Bronchial smooth muscle cell (primary cell): Measurements from ENCODE around the gene CDSN. TPM values are rescaled to one million over a fixed set of nuclear protein-coding genes. Genes with fewer than 3 reads are reported as not detected.

Experiments
- total RNA-seq: library from RNA; depleted of rRNA; stranded (reverse); fragments of >200 nt; gene quantifications from 2 replicates; pipeline ENCODE4 v1.2.1, GENCODE V29; 2014

The CDSN gene
- not detected in 2 replicates for total RNA-seq

GRCh38 chr6:31120151-31120915 is at the start of gene CDSN:
CDSN (minus strand) TSS chr6:31120446; CDS start chr6:31120419, 27 bp downstream.

GRCh38 chr6:31158140-31158862 is 38.1 kb upstream of the CDSN start, which contains the start of gene TCF19:
TCF19 (plus strand) TSS chr6:31158589; CDS start chr6:31159470, 881 bp downstream.

GRCh38 chr6:31157513-31158139 is 37.4 kb upstream of the CDSN start, which contains the start of gene CCHCR1:
CCHCR1 (minus strand) TSS chr6:31157802; CDS start chr6:31157600, 202 bp downstream.

GRCh38 chr6:31138982-31139381 is 18.7 kb upstream of the CDSN start, which contains the start of gene PSORS1C2:
PSORS1C2 (minus strand) TSS chr6:31139066; CDS start chr6:31139026, 40 bp downstream.

GRCh38 chr6:31114541-31114878 is 5.7 kb downstream of the CDSN start, which contains the start of gene PSORS1C1:
PSORS1C1 (plus strand) TSS chr6:31114800; CDS start chr6:31129633, 14,833 bp downstream.

GRCh38 chr6:31112478-31112877 is 7.8 kb downstream of the CDSN start, which contains the start of gene C6orf15:
C6orf15 (minus strand) TSS chr6:31112575; CDS start chr6:31112555, 20 bp downstream.

Other genes with a start within 250 kb of the CDSN start
- gene DDR1, start 235.9 kb downstream of the CDSN start, total RNA-seq, result 21.1 and 28.9 TPM in 2 replicates
- gene GTF2H4, start 212.2 kb downstream of the CDSN start, total RNA-seq, result 10.3 and 10.6 TPM in 2 replicates
- 13.4 and 14.9 TPM in 2 replicates for gene VARS2, start 206.2 kb downstream of the CDSN start, total RNA-seq
- gene SFTA2, start 188.3 kb downstream of the CDSN start, total RNA-seq, result not detected in 2 replicates
- not detected in 2 replicates for gene MUCL3, start 179.5 kb downstream of the CDSN start, total RNA-seq
- gene MUC21, start 136.7 kb downstream of the CDSN start, total RNA-seq, result not detected in 2 replicates
- gene MUC22, start 110.0 kb downstream of the CDSN start, total RNA-seq, result not detected in 2 replicates
- not detected in 2 replicates for gene C6orf15, start 7.9 kb downstream of the CDSN start, total RNA-seq
- 1.4 and 2.8 TPM in 2 replicates for gene PSORS1C1, start 5.6 kb downstream of the CDSN start, total RNA-seq
- gene PSORS1C2, start 18.6 kb upstream of the CDSN start, total RNA-seq, result not detected in 2 replicates
- gene CCHCR1, start 37.4 kb upstream of the CDSN start, total RNA-seq, result 19.7 and 23.5 TPM in 2 replicates
- gene TCF19, start 38.1 kb upstream of the CDSN start, total RNA-seq, result 1.9 and 5.0 TPM in 2 replicates
- gene POU5F1, start 50.2 kb upstream of the CDSN start, total RNA-seq, result not detected in 2 replicates
- gene HLA-C, start 151.6 kb upstream of the CDSN start, total RNA-seq, result 61.2 and 189 TPM in 2 replicates
- 124 and 192 TPM in 2 replicates for gene HLA-B, start 236.7 kb upstream of the CDSN start, total RNA-seq